RWPE1 (cell line): ENCODE measurements around the gene SH3RF3.

Source experiments
- CTCF ChIA-PET: fragments of 350-600 bp; sonication (Branson Sonifier 250); formaldehyde crosslinking; extraction: SDS; loops from one replicate; lab custom pipeline; 2021; lab: Yijun Ruan, JAX
- POLR2A ChIA-PET: fragments of 400-600 bp; formaldehyde crosslinking; extraction: SDS; loops from one replicate; lab custom pipeline; 2020; ENCODE audit warnings: antibody characterized with exemption; ENCODE audit not compliant: low non-redundant PET; lab: Yijun Ruan, JAX
- DNase-seq: peaks from one replicate; pipeline ENCODE4 v3.0.0; 2012; ENCODE audit warnings: low spot score
- H3K27ac ChIP-seq: fragments of 450-650 bp; 2 replicates; pipeline ENCODE4 v1.5.1; 2017
- TF ChIP-seq, protein P1 (sequence below): fragments of 450-650 bp; conservative IDR thresholded peaks from 2 replicates; pipeline ENCODE4 v1.5.1; 2017; ENCODE audit warnings: low read depth, mild to moderate bottlenecking

Gene SH3RF3

DNA sequence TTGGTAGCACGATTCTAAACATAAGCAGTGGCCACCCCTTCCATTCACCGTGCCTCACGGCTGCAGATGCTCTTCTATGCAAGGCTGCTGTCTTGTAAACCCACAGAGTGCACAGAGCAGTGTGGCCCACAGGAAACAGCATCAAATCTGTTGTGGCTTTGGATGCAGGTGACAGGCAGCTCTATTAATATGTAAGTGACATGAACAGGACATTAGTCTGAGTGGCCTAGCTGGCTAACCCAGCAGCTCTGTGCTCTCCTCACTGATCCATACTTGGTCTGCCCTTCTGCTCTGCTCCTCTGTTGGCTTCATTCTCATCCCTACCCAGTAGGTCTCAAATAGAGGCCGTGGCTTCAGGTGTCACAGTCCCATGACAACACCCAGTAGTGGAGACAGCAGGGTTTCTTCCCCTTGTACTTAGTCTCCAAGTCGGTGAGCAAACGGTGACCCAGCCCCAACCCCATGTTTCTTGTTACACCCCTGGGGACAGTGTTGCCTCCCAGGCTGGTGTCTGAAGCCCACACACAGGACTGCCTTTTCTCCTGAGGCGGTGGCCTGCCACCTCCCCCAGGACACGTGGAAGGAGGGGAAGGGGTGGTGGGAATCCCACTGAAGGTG lies 5.8 kb downstream of the SH3RF3 start:
- DNase-seq, result no peak
- no peak overlapping the region for H3K27ac ChIP-seq
- ChIA-PET CTCF (no interaction called here), POLR2A (no interaction called here)
- TF ChIP-seq, protein P1, sequence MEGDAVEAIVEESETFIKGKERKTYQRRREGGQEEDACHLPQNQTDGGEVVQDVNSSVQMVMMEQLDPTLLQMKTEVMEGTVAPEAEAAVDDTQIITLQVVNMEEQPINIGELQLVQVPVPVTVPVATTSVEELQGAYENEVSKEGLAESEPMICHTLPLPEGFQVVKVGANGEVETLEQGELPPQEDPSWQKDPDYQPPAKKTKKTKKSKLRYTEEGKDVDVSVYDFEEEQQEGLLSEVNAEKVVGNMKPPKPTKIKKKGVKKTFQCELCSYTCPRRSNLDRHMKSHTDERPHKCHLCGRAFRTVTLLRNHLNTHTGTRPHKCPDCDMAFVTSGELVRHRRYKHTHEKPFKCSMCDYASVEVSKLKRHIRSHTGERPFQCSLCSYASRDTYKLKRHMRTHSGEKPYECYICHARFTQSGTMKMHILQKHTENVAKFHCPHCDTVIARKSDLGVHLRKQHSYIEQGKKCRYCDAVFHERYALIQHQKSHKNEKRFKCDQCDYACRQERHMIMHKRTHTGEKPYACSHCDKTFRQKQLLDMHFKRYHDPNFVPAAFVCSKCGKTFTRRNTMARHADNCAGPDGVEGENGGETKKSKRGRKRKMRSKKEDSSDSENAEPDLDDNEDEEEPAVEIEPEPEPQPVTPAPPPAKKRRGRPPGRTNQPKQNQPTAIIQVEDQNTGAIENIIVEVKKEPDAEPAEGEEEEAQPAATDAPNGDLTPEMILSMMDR, result no peak

DNA sequence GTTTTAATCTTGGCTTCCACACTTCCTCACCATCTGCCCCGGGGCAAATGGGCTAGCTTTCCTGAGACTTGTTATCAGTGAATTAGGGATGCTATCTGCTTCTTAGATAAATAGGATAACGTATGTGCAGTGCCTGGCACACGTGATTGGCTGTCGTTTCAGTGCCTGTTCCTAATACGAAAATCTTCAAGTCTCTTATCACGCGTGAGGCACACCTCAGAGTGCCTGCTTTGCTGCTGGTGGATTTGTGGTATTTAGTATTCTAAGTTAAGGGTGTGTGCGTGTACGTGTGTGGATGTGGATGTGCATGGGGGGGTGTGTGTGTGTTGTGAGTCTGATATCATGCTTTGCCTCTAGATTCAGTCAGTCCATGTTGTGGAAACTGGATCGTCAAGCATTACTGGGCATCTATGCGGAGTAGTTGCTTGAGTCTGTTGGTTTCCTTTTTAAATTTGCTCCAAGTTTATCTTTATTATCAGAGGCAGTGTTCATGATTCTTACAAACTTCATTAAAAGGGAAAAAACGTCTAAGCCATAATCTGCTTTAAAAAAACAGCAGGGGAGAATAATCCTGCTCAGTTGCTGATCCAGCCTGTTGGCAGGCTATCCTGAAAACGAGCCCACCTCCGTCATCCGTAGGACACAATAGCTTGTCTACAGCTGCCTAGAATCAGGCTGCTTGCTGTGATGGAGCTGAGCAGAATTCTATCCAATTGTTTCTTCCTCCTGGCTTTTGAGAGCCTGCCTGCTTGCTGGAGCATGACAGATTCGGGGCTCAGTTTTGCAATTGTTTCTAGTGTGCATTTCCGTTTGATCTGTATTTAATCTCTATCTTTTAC lies 6.6 kb downstream of the SH3RF3 start:
- no peak overlapping the region for H3K27ac ChIP-seq
- ChIA-PET POLR2A (no interaction called here), CTCF (no interaction called here)
- TF ChIP-seq, protein P1, result no peak
- no peak for DNase-seq

DNA sequence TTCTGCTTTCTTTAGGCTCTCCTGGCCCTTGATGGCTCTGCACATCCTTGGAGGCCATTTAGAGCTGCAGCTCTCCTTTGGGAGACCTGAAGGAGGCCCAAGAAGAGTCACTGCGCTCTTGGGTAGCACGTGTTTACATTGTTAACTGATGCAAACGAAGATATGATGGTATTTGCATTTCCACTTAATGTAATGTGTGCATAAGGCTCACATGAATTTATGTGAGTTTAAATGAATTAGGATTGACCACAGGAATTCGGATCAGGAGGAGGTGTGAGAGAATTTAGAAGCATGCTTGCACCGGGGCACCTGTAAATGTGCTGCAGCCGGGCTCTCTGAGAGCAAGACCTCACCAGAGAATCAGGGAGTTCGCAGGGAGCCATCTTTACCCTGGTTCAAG lies 7.5 kb downstream of the SH3RF3 start:
- H3K27ac ChIP-seq, result no peak overlapping the region
- DNase-seq, result no peak
- ChIA-PET CTCF (no interaction called here), POLR2A (no interaction called here)
- TF ChIP-seq, protein P1, result no peak

DNA sequence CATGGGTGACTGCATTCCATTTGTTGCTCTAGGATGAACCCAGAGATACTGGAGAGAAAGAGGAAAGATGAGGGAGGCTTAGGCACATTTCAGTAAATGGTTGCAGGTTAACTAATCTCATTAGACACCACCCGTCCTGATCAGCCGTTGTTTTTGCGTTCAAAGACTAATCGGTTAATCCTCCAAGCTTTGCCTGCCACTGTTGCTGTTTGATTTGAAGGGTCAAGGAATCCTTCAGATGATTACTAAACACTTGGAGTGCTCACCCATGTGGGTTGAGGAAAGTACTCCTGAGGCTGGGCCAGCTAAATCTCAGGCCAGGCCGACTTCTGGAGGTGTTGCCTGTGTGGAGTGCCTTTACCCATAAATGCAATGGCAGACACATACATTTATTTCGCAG lies 8.6 kb downstream of the SH3RF3 start:
- POLR2A ChIA-PET, result no interaction called here
- TF ChIP-seq, protein P1, result no peak
- DNase-seq, result no peak
- no peak overlapping the region for H3K27ac ChIP-seq
- CTCF ChIA-PET, result no interaction called here

DNA sequence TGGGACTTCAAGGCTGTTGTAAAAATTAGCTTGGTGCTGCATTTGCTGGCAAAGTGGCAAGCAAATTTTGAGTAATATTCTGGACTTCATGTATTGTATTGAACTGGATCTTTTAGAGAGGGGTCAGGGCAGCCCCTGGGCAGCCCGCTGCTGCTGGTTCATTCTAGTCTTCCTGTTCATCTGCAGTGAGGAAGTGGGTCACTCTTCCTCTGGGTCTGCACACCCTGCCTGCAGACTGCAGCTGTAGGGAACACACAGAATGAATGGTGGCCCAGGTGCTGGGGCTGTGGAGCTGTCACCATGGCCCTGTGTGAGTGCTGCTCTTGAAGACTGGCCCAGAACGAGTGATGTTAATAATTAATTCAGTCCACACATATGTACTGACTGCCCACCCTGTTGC lies 9.4 kb downstream of the SH3RF3 start:
- POLR2A ChIA-PET, result no interaction called here
- H3K27ac ChIP-seq, result no peak overlapping the region
- CTCF ChIA-PET, result no interaction called here

DNA sequence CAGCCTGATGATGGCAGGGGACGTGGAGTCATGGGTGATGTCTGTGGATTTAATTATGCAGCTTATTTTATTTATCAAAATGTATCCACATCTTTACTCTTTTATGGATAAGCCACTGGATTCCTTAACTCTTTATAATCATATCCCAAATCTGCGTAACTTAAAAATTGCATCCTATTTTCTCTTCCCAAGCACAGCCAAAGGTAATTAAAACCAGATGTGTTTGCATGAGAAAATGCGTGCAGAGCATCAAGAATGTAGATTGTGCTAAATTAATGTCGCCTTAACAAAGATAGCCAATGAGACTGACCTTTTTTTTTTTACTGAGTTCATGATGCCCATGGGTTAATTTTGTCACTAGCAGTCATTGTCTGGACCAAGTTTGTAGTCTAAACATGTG lies 10.0 kb downstream of the SH3RF3 start:
- ChIA-PET CTCF (no interaction called here), POLR2A (no interaction called here)
- TF ChIP-seq, protein P1, result no peak
- H3K27ac ChIP-seq, result no peak overlapping the region
- DNase-seq, result no peak

More for the DNA sequence above, 9.4 kb downstream of the SH3RF3 start:
- DNase-seq, result no peak
- TF ChIP-seq, protein P1, result no peak
